Smooth muscle cell of the coronary artery (primary cell): ENCODE data around the gene MTPN. TPM values are rescaled to one million over a fixed set of nuclear protein-coding genes. Genes with fewer than 3 reads are reported as not detected.

Experiments used
- total RNA-seq: library from RNA; depleted of rRNA; stranded (reverse); fragments of >200 nt; gene quantifications from 2 replicates; pipeline ENCODE4 v1.2.3, GENCODE V29; 2014; ENCODE audit warnings: low replicate concordance

Gene MTPN, protein sequence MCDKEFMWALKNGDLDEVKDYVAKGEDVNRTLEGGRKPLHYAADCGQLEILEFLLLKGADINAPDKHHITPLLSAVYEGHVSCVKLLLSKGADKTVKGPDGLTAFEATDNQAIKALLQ
- 68.1 and 124 TPM in 2 replicates for total RNA-seq

DNA sequence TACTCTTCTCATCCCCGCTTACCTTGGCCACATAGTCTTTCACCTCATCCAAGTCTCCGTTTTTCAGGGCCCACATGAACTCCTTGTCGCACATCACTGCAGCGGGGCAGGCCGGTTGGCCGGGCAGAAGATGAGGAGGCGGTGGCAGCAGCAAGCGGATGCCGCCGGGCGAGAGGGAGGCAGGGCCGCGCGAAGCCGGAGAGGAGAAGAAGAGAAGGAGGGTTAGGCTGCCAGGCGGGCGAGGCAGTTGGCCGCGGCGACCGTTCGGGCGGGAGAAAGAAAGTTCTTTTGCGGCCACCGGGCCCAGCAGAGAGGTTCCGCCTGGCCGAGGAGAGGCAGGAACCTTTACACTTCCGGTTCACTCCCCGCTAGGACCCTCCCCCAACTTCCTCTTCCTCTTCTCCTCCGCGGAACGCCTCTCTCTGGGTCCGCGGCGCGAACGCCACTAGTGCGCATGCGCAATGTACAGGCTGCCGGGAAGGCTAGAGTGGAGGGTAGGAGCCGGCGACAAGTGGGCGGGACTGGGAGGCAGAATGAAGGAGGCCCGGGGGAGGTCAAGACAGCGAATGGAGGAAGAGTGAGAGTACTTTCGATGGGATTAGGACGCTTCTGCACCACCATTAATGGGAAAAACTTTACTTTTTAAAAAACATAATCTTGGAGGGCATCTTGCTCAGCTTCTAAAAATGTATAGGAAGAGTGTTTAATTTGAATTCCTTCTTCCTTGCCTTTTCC, at the start of gene MTPN:
MTPN (minus strand) TSS at position 353 of the 735 bp plus-strand sequence; CDS start at position 94, 259 bp downstream.

Other genes with a start within 250 kb of the MTPN start
- 0.08 and 0.12 TPM in 2 replicates for gene SLC13A4, start 249.2 kb downstream of the MTPN start, total RNA-seq
- 7.2 and 16.3 TPM in 2 replicates for gene FAM180A, start 228.5 kb downstream of the MTPN start, total RNA-seq